Mesenchymal stem cell (in vitro differentiated cells and primary cell): Measurements from ENCODE around the gene BAX.

ENCODE experiments used
- DNase-seq: peaks from one replicate; pipeline ENCODE4 v3.0.0-alpha.2; 2013
- H2AFZ ChIP-seq: one replicate; pipeline ENCODE4 v1.6.1; 2013; ENCODE audit warnings: low read depth, mild to moderate bottlenecking, control low read depth, inconsistent platforms, low read length, moderate library complexity
- H2AK5ac ChIP-seq: 2 replicates; pipeline ENCODE4 v1.6.1; 2013; ENCODE audit warnings: low read length, moderate library complexity, mild to moderate bottlenecking, inconsistent platforms; ENCODE audit not compliant: severe bottlenecking
- H2BK120ac ChIP-seq: one replicate; pipeline ENCODE4 v1.6.1; 2013; ENCODE audit warnings: low read depth, mild to moderate bottlenecking, inconsistent platforms, low read length, moderate library complexity
- H2BK12ac ChIP-seq, 2 experiments: one replicate each; pipeline ENCODE4 v1.6.1; 2013; ENCODE audit warnings: inconsistent platforms in 2 of 2, low read length in 2 of 2, mild to moderate bottlenecking in 2 of 2, moderate library complexity in 2 of 2, control low read depth in 1 of 2
- H2BK15ac ChIP-seq: one replicate; pipeline ENCODE4 v1.6.1; 2013; ENCODE audit warnings: mild to moderate bottlenecking, low read depth, inconsistent platforms; ENCODE audit not compliant: poor library complexity, severe bottlenecking
- H2BK5ac ChIP-seq: 2 replicates; pipeline ENCODE4 v1.6.1; 2013; ENCODE audit warnings: low read depth, mild to moderate bottlenecking, low read length, control low read depth, inconsistent platforms; ENCODE audit not compliant: poor library complexity, severe bottlenecking
- H3K14ac ChIP-seq, 2 experiments: one replicate each; pipeline ENCODE4 v1.6.1; 2013; ENCODE audit warnings: inconsistent platforms in 2 of 2, low read length in 2 of 2, control low read depth in 1 of 2, mild to moderate bottlenecking in 1 of 2, moderate library complexity in 1 of 2
- H3K18ac ChIP-seq, 2 experiments: one replicate each; pipeline ENCODE4 v1.6.1; 2013; ENCODE audit warnings: inconsistent platforms in 2 of 2, low read length in 2 of 2, control low read depth in 1 of 2, low read depth in 1 of 2, mild to moderate bottlenecking in 1 of 2
- H3K23ac ChIP-seq, 2 experiments: one replicate each; pipeline ENCODE4 v1.6.1; 2013; ENCODE audit warnings: inconsistent platforms in 2 of 2, low read length in 2 of 2, mild to moderate bottlenecking in 2 of 2, moderate library complexity in 2 of 2, control low read depth in 1 of 2
- H3K27ac ChIP-seq: 2 replicates; pipeline ENCODE4 v1.5.1; 2013; ENCODE audit warnings: mild to moderate bottlenecking, moderate library complexity, low read length, control low read depth, inconsistent platforms; ENCODE audit not compliant: poor library complexity, severe bottlenecking
- H3K27me3 ChIP-seq, 2 experiments: 2 replicates each; pipeline versions ENCODE4 v1.6.1 to v1.7.0; 2013; ENCODE audit warnings: low read length in 2 of 2, mild to moderate bottlenecking in 2 of 2, moderate library complexity in 2 of 2, control low read depth in 1 of 2, inconsistent platforms in 1 of 2; ENCODE audit not compliant: control insufficient read depth in 1 of 2, insufficient read depth in 1 of 2
- H3K36me3 ChIP-seq, 2 experiments: 2 replicates each; pipeline versions ENCODE4 v1.6.1 to v1.7.0; 2013; ENCODE audit warnings: low read length in 2 of 2, control low read depth in 1 of 2, inconsistent platforms in 1 of 2, low read depth in 1 of 2, mild to moderate bottlenecking in 1 of 2; ENCODE audit not compliant: insufficient read depth in 2 of 2, control insufficient read depth in 1 of 2
- H3K4ac ChIP-seq, 2 experiments: one replicate each; pipeline ENCODE4 v1.6.1; 2013; ENCODE audit warnings: inconsistent platforms in 2 of 2, low read length in 2 of 2, mild to moderate bottlenecking in 2 of 2, moderate library complexity in 2 of 2, control low read depth in 1 of 2, low read depth in 1 of 2
- H3K4me1 ChIP-seq: 2 replicates; pipeline ENCODE4 v1.6.1; 2013; ENCODE audit warnings: low read depth, low read length, control low read depth; ENCODE audit not compliant: control insufficient read depth, insufficient read depth
- H3K4me2 ChIP-seq: 2 replicates; pipeline ENCODE4 v1.6.1; 2013; ENCODE audit warnings: low read length, mild to moderate bottlenecking, inconsistent platforms; ENCODE audit not compliant: poor library complexity, severe bottlenecking
- H3K4me3 ChIP-seq, 2 experiments: 2 replicates each; pipeline versions ENCODE4 v1.5.1 to v1.7.0; 2013; ENCODE audit warnings: low read length in 2 of 2, mild to moderate bottlenecking in 2 of 2, control low read depth in 1 of 2, low read depth in 1 of 2; ENCODE audit not compliant: insufficient read depth in 1 of 2
- H3K79me1 ChIP-seq: replicated peaks from 2 replicates; pipeline ENCODE4 v1.6.1; 2013; ENCODE audit warnings: mild to moderate bottlenecking, control low read depth, low read length, inconsistent platforms; ENCODE audit not compliant: poor library complexity, severe bottlenecking
- H3K9ac ChIP-seq: 2 replicates; pipeline ENCODE4 v1.7.0; 2013; ENCODE audit warnings: mild to moderate bottlenecking, low read length, moderate library complexity
- H3K9me3 ChIP-seq: 2 replicates; pipeline ENCODE4 v1.7.0; 2013; ENCODE audit warnings: mild to moderate bottlenecking, low read length; ENCODE audit not compliant: control insufficient read depth
- H4K8ac ChIP-seq: one replicate; pipeline ENCODE4 v1.6.1; 2013; ENCODE audit warnings: inconsistent platforms, mild to moderate bottlenecking, low read length, moderate library complexity
- H4K91ac ChIP-seq: one replicate; pipeline ENCODE4 v1.6.1; 2013; ENCODE audit warnings: mild to moderate bottlenecking, low read length, inconsistent platforms
- WGBS: methylation state at CpG from one replicate; pipeline ENCODE4 v1.1.7; 2013; ENCODE audit warnings: mixed read lengths; 5-methylcytosine and 5-hydroxymethylcytosine counted together

BAX gene

DNA sequence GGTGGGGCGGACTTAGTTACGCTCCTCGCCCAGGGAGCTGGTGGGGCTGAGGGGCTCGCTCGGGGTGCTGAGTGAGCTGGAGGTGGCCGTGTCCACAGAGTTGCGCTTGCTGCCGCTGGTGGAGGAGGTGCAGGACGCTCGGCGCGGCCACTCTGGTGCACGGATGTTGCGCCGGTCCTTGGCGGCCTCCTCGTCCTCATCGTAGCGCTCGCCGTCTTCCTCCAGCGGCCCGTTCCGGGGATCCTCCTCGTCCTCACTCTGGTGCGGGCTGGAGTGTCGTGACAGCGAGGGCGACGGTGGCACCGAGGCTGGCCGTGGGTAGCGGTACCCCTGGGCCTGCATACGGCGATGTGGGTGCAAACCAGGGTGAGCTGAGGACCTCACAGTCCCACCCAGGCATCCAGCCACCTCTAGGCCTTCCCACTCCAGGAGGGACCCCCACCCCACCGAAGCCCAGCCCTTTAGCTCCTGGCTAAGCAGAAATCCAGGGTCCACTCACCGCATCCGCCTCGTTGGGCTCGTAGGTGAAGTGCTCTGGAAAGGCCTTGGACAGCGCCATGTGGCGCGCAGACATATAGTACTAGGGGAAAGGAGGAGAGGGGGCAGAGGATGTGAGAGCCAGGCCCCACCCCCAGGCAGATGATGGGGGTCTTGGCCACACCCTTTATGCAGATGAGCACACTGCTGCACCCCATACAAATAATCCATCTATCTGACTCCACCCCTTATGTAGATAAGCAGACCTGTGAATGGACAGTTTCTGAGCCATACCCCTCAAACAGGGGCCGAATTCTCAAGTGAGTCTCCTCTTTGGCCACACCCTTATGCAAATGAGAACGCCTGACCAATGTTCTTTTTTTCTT is 14.8 kb downstream of the BAX start:
- Histone ChIP-seq H2BK15ac (no peak overlapping the region), H3K23ac (no peak overlapping the region), H3K27ac (no peak overlapping the region), H4K91ac (no peak overlapping the region), H3K9ac (no peak overlapping the region), H3K4ac (no peak overlapping the region), H3K4me1 (peaks cover 15% of the 10 kb centered on the region), H2BK12ac (no peak overlapping the region), H4K8ac (no peak overlapping the region), H3K4me3 (no peak overlapping the region), H2BK120ac (no peak overlapping the region), H2BK5ac (no peak overlapping the region), H3K4me2 (no peak overlapping the region), H2AK5ac (no peak overlapping the region), H3K79me1 (peaks cover 4% of the 10 kb centered on the region), H2AFZ (no peak overlapping the region), H3K27me3 (no peaks in the 10 kb centered on the region), H3K36me3 (peaks cover 64 to 68% of the 10 kb centered on the region in 2 experiments), H3K14ac (no peak overlapping the region), H3K9me3 (no peaks in the 10 kb centered on the region), H3K18ac (no peak overlapping the region)
- WGBS = 98% methylated on average over 38 of the region's 45 CpGs
- DNase-seq = peak; percentile 69

DNA sequence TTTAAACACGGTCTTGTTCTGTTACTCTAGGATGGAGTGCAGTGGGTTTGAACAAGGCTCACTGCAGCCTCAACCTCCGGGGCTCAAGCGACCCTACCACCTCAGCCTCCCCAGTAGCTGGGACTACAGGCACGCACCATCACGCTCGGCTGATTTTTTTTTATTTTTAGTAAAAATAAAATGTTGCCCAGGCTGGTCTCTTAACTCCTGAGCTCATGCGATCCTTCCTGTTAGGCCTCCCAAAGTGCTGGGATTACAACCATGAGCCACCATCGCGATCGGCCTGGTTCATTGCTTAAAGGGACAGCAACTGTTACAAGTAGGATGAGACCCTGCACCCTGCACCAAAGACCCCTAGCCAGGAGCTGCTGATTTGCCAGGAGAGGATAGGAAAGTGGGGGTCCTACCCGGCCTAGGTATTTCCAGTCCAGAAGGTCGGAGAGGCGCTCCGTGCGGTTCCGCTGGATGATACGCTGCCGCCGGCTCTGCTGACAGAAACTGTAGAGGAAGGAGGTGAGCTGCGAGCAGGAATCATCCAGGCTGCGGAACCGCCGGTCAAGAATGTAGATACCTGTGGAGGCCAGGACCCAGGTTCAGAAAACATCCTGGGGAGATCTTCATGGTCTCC is 15.6 kb downstream of the BAX start:
- no peak overlapping the region for H4K8ac ChIP-seq
- no peak overlapping the region for H3K4me3 ChIP-seq
- no peak overlapping the region for H2BK5ac ChIP-seq
- H3K27me3 ChIP-seq = no peaks in the 10 kb centered on the region
- DNase-seq = peak; percentile 27
- H3K4ac ChIP-seq = no peak overlapping the region
- no peak overlapping the region for H3K18ac ChIP-seq
- H3K23ac ChIP-seq = no peak overlapping the region
- H2BK15ac ChIP-seq = no peak overlapping the region
- WGBS = 95% methylated on average over 22 of the region's 23 CpGs
- no peak overlapping the region for H4K91ac ChIP-seq
- H2BK12ac ChIP-seq = no peak overlapping the region
- H3K79me1 ChIP-seq = peaks cover 4% of the 10 kb centered on the region
- H3K14ac ChIP-seq = no peak overlapping the region
- H3K27ac ChIP-seq = peak overlapping the region; percentile 19
- no peaks in the 10 kb centered on the region for H3K9me3 ChIP-seq
- no peak overlapping the region for H3K4me2 ChIP-seq
- H2BK120ac ChIP-seq = no peak overlapping the region
- H3K36me3 ChIP-seq = peaks cover 68 to 71% of the 10 kb centered on the region in 2 experiments
- no peak overlapping the region for H2AK5ac ChIP-seq
- peaks cover 12% of the 10 kb centered on the region for H3K4me1 ChIP-seq
- H3K9ac ChIP-seq = no peak overlapping the region
- H2AFZ ChIP-seq = no peak overlapping the region

DNA sequence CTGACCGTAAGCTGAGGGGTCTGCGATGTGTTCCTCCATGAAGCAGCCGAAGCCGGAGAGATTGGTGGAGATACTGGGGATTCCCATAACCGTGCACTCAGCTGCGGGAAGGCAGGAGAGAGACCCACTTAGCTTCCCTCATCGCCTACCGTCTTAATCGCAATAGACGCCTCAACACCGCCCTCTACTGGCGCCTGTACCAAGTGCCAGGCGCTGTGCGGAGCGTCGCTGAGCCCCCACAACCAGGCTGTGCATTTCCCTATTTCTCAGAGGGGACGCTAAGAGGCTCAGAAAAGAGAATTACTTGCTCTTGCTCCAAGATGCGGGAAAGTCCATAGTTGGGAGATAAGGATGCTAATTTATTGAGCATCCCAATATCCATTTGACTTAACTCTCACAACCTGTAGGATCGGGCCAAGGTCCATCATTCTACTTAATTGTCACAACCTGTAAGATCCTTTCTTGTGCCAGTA is 16.3 kb downstream of the BAX start:
- WGBS = 23% methylated on average over 18 of the region's 19 CpGs
- no peak overlapping the region for H3K4me3 ChIP-seq
- no peak overlapping the region for H2BK15ac ChIP-seq
- H3K23ac ChIP-seq = no peak overlapping the region
- no peak overlapping the region for H2AFZ ChIP-seq
- H3K79me1 ChIP-seq = peaks cover 4% of the 10 kb centered on the region
- no peak overlapping the region for H4K91ac ChIP-seq
- H2AK5ac ChIP-seq = no peak overlapping the region
- H3K4ac ChIP-seq = no peak overlapping the region
- peaks cover 66 to 69% of the 10 kb centered on the region in 2 experiments for H3K36me3 ChIP-seq
- peak; percentile 89 for DNase-seq
- no peak overlapping the region for H2BK5ac ChIP-seq
- peaks cover 12% of the 10 kb centered on the region for H3K4me1 ChIP-seq
- no peaks in the 10 kb centered on the region for H3K27me3 ChIP-seq
- H2BK12ac ChIP-seq = no peak overlapping the region
- H3K9me3 ChIP-seq = no peaks in the 10 kb centered on the region
- H3K27ac ChIP-seq = no peak overlapping the region
- no peak overlapping the region for H3K14ac ChIP-seq
- H3K9ac ChIP-seq = no peak overlapping the region
- no peak overlapping the region for H2BK120ac ChIP-seq
- no peak overlapping the region for H4K8ac ChIP-seq
- H3K4me2 ChIP-seq = no peak overlapping the region
- no peak overlapping the region for H3K18ac ChIP-seq
